ENCODE measurements around the gene NIT2. TPM values are rescaled to one million over a fixed set of nuclear protein-coding genes. Genes with fewer than 3 reads are reported as not detected.

Gene NIT2
- 10 to 100 TPM; 27.0 to 35.9 (median 28.2) TPM for total RNA-seq
- long read RNA-seq, donor 1, full-length matches to known transcripts, result 23 of 24 reads
- long read RNA-seq, donor 1, partial matches to known transcripts, result 0 of 24 reads
- long read RNA-seq, donor 1, other reads (novel, unspliced or antisense), result 1 of 24 reads
- long read RNA-seq, donor 2, full-length matches to known transcripts, result 27 of 28 reads
- long read RNA-seq, donor 2, partial matches to known transcripts, result 0 of 28 reads
- long read RNA-seq, donor 2, other reads (novel, unspliced or antisense), result 1 of 28 reads

- TF ChIP-seq CTCF (IDR thresholded peaks at IDR 0.05), result no peak
- ATAC-seq (peak; percentile 98), DNase-seq (peak; percentile 87 to 92 (median 88))
- H3K4me3 ChIP-seq, result peak within 1 kb of the TSS; percentile 51
- no peaks in the 10 kb centered on the region for H3K36me3 ChIP-seq (ENCODE audit: low read depth)
- intact Hi-C loops (cut with DNase I, micrococcal nuclease), result no loop called here
- H3K4me1 ChIP-seq (ENCODE audit: low read depth), result no peaks in the 10 kb centered on the region
- H3K9me3 ChIP-seq, result no peaks in the 10 kb centered on the region
These were observed at the start of gene NIT2 for GRCh38 chr3:100334488-100335351. NIT2 (plus strand) TSS chr3:100334757; CDS start chr3:100334792, 35 bp downstream.

GRCh38 chr3:100288288-100288894 is 46.2 kb upstream of the NIT2 start:
- no peaks in the 10 kb centered on the region for H3K36me3 ChIP-seq (ENCODE audit: low read depth)

GRCh38 chr3:100289339-100289738 is 45.2 kb upstream of the NIT2 start:
- H3K4me3 ChIP-seq, result no peak overlapping the region
- no peak for TF ChIP-seq CTCF (IDR thresholded peaks at IDR 0.05)
- ATAC-seq, result no peak
- no peaks in the 10 kb centered on the region for H3K4me1 ChIP-seq (ENCODE audit: low read depth)
- intact Hi-C loops (cut with DNase I, micrococcal nuclease), result no loop called here
- DNase-seq, result peak in 1 of 3 donors; percentile 7
- H3K9me3 ChIP-seq, result no peaks in the 10 kb centered on the region
- no peaks in the 10 kb centered on the region for H3K36me3 ChIP-seq (ENCODE audit: low read depth)

More at GRCh38 chr3:100288288-100288894, 46.2 kb upstream of the NIT2 start:
- DNase-seq, result no peak
- no peak overlapping the region for H3K4me3 ChIP-seq
- no peaks in the 10 kb centered on the region for H3K4me1 ChIP-seq (ENCODE audit: low read depth)
- ATAC-seq, result no peak
- intact Hi-C loops (cut with DNase I, micrococcal nuclease), result no loop called here
- no peak for TF ChIP-seq CTCF (IDR thresholded peaks at IDR 0.05)
- no peaks in the 10 kb centered on the region for H3K9me3 ChIP-seq

- DNase-seq (no peak), ATAC-seq (no peak)
- Histone ChIP-seq H3K4me1 (ENCODE audit: low read depth) (no peaks in the 10 kb centered on the region), H3K9me3 (no peaks in the 10 kb centered on the region), H3K4me3 (no peak overlapping the region), H3K36me3 (ENCODE audit: low read depth) (no peaks in the 10 kb centered on the region)
- TF ChIP-seq CTCF (IDR thresholded peaks at IDR 0.05), result no peak
- intact Hi-C loops (cut with DNase I, micrococcal nuclease), result no loop called here
These were observed 39.5 kb upstream of the NIT2 start for GRCh38 chr3:100295089-100295488.

- no peak for DNase-seq
- intact Hi-C loops (cut with DNase I, micrococcal nuclease), result no loop called here
- no peak overlapping the region for H3K4me3 ChIP-seq
- H3K36me3 ChIP-seq (ENCODE audit: low read depth), result no peaks in the 10 kb centered on the region
- no peaks in the 10 kb centered on the region for H3K9me3 ChIP-seq
- ATAC-seq, result no peak
- H3K4me1 ChIP-seq (ENCODE audit: low read depth), result no peaks in the 10 kb centered on the region
- no peak for TF ChIP-seq CTCF (IDR thresholded peaks at IDR 0.05)
These were observed 36.8 kb upstream of the NIT2 start for GRCh38 chr3:100297784-100298183.
